Inferior parietal cortex (tissue), 1 donor: Measurements from ENCODE around the gene SMYD2.

ENCODE experiments used
- DNase-seq: peaks from one replicate; pipeline ENCODE4 v3.0.0-alpha.2; 2016; ENCODE audit errors: extremely low spot score

Gene SMYD2

GRCh38 chr1:214360525-214361164 is 79.7 kb downstream of the SMYD2 start:
- no peak for DNase-seq

GRCh38 chr1:214361636-214362035 is 80.7 kb downstream of the SMYD2 start:
- DNase-seq, result no peak

GRCh38 chr1:214362188-214362882 is 81.4 kb downstream of the SMYD2 start:
- peak; percentile 42 for DNase-seq

GRCh38 chr1:214363386-214363785 is 82.4 kb downstream of the SMYD2 start:
- no peak for DNase-seq

GRCh38 chr1:214364386-214364785 is 83.4 kb downstream of the SMYD2 start:
- DNase-seq, result no peak

- DNase-seq, result no peak
These were observed 83.9 kb downstream of the SMYD2 start for GRCh38 chr1:214364786-214365295.

- no peak for DNase-seq
These were observed 86.9 kb downstream of the SMYD2 start for GRCh38 chr1:214367841-214368240.

GRCh38 chr1:214369364-214369763 is 88.4 kb downstream of the SMYD2 start:
- no peak for DNase-seq

- DNase-seq, result peak; percentile 42
These were observed 89.7 kb downstream of the SMYD2 start for GRCh38 chr1:214370615-214371014.

GRCh38 chr1:214372092-214372491 is 91.1 kb downstream of the SMYD2 start:
- DNase-seq, result peak; percentile 36

- DNase-seq, result no peak
These were observed 96.5 kb downstream of the SMYD2 start for GRCh38 chr1:214377485-214377884.

- no peak for DNase-seq
These were observed 96.9 kb downstream of the SMYD2 start for GRCh38 chr1:214377886-214378285.

GRCh38 chr1:214378492-214378891 is 97.5 kb downstream of the SMYD2 start:
- no peak for DNase-seq

GRCh38 chr1:214379236-214379970 is 98.4 kb downstream of the SMYD2 start:
- DNase-seq, result no peak

- no peak for DNase-seq
These were observed 99.4 kb downstream of the SMYD2 start for GRCh38 chr1:214380396-214380795.

GRCh38 chr1:214380986-214381695 is 100.2 kb downstream of the SMYD2 start:
- DNase-seq, result no peak

- DNase-seq, result no peak
These were observed 102.7 kb downstream of the SMYD2 start for GRCh38 chr1:214383381-214384372.

GRCh38 chr1:214384373-214385079 is 103.6 kb downstream of the SMYD2 start:
- no peak for DNase-seq

- DNase-seq, result no peak
These were observed 104.5 kb downstream of the SMYD2 start for GRCh38 chr1:214385428-214385827.

GRCh38 chr1:214386333-214386732 is 105.4 kb downstream of the SMYD2 start:
- DNase-seq, result no peak
